Measurements from ENCODE around the gene SLC25A23.
A peak's percentile ranks its signal among the peaks of the same experiment; 100 is the strongest.
"Not testable (repeated sequence)": the region's sequence is repeated elsewhere in the genome, so short reads cannot be mapped to it uniquely, and the experiment has no call there.

Gene SLC25A23

DNA sequence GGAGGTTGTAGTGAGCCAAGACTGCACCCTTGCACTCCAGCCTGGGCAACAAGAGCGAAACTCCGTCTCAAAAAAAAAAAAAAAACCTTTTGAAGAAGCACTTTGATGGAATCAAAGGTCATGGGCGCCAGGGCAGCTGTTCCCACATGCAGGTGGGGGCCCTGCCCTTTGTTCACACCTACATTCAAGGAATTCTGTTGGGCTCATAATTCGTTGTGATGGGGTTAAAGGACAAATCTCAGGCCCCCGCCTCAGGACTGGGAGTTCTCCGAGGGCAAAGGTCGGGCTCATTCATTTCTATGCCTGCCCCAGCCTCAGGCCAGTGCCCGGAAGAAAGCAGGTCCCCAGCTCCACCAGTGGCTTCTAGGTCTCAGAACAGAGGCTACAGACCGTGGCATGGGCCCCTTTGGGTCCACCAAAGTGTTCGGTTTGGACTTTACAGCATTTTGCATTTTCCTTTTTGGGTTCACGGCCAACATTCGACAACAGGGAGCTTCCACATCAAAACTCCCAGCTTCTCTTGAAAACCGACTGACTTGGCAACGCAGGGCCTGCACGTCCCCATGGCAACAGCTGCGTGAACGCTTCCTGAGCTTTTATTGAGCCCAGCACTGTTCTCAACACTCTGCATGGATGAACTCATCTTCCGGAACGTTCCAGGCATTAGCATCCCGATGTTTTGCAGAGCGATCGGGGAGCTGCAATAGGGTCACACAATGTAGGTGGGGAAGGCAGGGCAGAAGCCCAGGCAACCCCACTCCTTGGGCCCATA is 56.6 kb downstream of the SLC25A23 start:
- no peak for TF ChIP-seq Cebpa-rat (IDR thresholded peaks at IDR 0.05)
- Histone ChIP-seq H3K36me3 (no peaks in the 10 kb centered on the region), H3K27me3 (no peaks in the 10 kb centered on the region), H3K27ac (no peak overlapping the region), H3K4me2 (peak overlapping the region; percentile 20; the same call in 1 of the 2 replicates), H3K9me3 (no peaks in the 10 kb centered on the region), H3K4me3 (no peak overlapping the region), H3K4me1 (peaks cover 10% of the 10 kb centered on the region; the same call in 1 of the 2 replicates), H4K20me1 (no peaks in the 10 kb centered on the region), H3K9ac (no peak overlapping the region)

DNA sequence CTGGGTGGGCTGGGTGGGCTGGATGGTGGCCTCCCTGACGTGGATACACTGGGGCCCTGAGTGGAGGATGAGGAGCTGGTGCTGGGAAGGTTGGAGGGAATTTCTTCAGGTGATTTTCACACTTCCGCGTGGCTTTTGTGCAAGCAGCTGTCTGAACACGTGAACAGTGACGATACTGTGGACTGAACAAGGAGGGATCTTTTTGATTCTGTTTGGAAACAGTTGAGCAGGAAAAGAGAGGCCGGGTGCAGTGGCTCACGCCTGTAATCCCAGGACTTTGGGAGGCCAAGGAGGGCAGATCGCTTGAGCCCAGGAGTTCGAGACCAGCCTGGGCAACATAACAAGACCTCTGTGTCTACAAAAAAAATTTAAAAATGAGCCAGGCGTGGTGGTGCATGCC is 57.5 kb downstream of the SLC25A23 start:
- Histone ChIP-seq H3K4me2 (peak overlapping the region; percentile 20; the same call in 1 of the 2 replicates), H3K27me3 (no peaks in the 10 kb centered on the region), H3K9me3 (no peaks in the 10 kb centered on the region), H3K27ac (no peak overlapping the region), H3K4me1 (peaks cover 10% of the 10 kb centered on the region; the same call in 1 of the 2 replicates), H3K4me3 (no peak overlapping the region), H4K20me1 (no peaks in the 10 kb centered on the region), H3K36me3 (no peaks in the 10 kb centered on the region), H3K9ac (no peak overlapping the region)
- no peak for TF ChIP-seq Cebpa-rat (IDR thresholded peaks at IDR 0.05)

DNA sequence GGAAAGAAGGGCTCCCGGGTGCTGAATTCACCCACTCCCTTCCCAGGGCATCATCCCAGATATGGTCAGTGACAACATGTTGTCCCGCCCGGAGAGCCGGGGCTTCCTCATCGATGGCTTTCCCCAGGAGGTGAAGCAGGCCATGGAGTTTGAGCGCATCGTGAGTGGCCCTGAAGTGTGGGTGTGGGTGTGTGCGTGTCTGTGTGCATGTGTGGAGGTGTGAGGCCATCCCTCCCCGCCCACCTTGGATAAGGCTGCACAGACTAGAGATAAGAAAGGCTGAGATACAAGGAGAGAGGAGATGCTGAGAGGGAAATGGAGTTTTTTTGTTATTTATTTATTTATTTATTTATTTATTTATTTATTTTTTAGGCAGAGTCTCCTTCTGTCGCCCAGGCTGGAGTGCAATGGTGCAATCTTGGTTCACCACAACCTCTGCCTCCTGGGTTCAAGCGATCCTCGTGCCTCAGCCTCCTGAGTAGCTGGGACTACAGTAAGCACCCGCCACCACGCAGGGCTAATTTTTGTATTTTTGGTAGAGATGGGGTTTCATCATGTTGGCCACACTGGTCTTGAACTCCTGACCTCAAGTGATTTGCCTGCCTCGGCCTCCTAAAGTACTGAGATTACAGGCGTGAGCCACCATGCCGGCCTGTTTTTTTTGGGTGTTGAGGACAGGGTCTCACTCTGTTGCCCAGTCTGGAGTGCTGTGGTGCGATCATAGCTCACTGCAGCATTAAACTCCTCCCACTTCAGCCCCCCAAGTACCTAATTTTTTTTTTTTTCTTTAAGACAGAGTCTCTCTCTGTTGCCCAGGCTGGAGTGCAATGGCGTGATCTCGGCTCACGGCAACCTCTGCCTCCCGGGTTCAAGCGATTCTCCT is 59.3 kb downstream of the SLC25A23 start:
- not testable (repeated sequence) for H3K9ac ChIP-seq

DNA sequence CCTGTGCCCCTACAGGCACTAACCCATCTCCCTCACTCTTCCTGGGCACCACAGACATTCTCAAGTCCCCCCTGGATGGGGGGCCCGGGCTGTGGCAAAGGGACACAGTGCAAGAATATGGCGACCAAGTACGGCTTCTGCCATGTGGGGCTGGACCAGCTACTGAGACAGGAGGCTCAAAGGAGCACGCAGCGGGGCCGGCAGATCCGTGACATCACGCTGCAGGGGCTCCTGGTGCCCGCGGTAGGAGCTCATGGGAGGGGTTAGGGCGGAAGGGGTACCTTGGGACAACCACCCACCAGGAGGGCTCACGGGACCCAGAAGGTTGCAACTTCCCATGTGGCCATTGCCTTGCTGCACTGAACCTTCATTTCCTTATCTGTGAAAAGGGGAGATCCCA is 63.3 kb downstream of the SLC25A23 start:
- Histone ChIP-seq H3K4me1 (peaks cover 25% of the 10 kb centered on the region), H4K20me1 (peaks cover 3% of the 10 kb centered on the region; the same call in 1 of the 2 replicates), H3K4me2 (no peak overlapping the region), H3K9ac (no peak overlapping the region), H3K27ac (no peak overlapping the region), H3K4me3 (no peak overlapping the region), H3K9me3 (no peaks in the 10 kb centered on the region), H3K27me3 (no peaks in the 10 kb centered on the region), H3K36me3 (peaks cover 6% of the 10 kb centered on the region)
- TF ChIP-seq Cebpa-rat (IDR thresholded peaks at IDR 0.05), result no peak

More for the DNA sequence above, 59.3 kb downstream of the SLC25A23 start:
- not testable (repeated sequence) for H4K20me1 ChIP-seq, H3K27ac ChIP-seq, H3K36me3 ChIP-seq, H3K4me1 ChIP-seq, H3K4me2 ChIP-seq, H3K27me3 ChIP-seq, H3K9me3 ChIP-seq, H3K4me3 ChIP-seq

DNA sequence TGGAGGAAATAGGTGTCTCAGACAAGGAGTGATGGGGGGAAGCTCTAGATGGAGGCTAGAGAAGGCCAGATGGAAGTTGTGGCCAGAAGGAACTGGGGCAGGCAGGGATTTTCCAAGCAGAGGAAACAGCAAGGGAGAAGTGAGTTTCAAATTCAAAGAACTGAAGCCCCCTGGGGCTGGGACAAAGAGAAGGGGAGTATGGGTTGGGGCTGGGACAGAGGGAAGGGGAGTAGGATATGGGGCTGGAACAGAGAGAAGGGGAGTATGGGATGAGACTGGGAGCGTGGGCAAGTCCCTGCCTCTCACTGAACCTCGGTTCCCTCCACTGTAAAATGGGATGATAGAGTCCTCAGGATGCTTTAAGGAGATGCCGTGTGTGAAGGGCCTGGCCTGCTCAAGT is 64.8 kb downstream of the SLC25A23 start:
- peaks cover 20% of the 10 kb centered on the region for H3K36me3 ChIP-seq
- no peak overlapping the region for H3K4me2 ChIP-seq
- H4K20me1 ChIP-seq, result peaks cover 8% of the 10 kb centered on the region; the same call in 1 of the 2 replicates
- H3K4me1 ChIP-seq, result peaks cover 30% of the 10 kb centered on the region
- H3K9me3 ChIP-seq, result no peaks in the 10 kb centered on the region
- H3K4me3 ChIP-seq, result no peak overlapping the region
- no peak for TF ChIP-seq Cebpa-rat (IDR thresholded peaks at IDR 0.05)
- H3K27me3 ChIP-seq, result no peaks in the 10 kb centered on the region
- no peak overlapping the region for H3K27ac ChIP-seq
- no peak overlapping the region for H3K9ac ChIP-seq

DNA sequence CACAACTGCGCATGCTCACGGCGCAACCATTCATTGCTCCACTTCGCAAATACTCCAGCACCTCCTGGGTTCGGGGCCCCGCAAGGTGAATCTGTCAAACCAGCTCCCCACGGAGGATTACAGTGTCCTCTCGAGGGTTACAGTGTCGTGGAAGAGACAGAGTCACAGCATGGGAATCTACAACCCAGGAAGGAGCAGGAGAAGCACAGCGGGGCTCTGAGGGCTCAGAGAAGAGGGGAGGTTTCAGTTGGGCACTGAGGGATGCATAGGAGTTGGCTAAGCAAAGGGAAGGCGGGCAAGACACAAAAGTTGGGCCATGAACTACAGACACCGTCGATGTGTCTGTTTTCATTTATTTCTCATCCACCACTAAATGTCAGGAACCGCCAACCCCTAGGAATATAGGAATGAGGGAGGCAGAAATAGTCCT is 65.6 kb downstream of the SLC25A23 start:
- Histone ChIP-seq H4K20me1 (peaks cover 8% of the 10 kb centered on the region; the same call in 1 of the 2 replicates), H3K27ac (peak overlapping the region; percentile 88), H3K9me3 (no peaks in the 10 kb centered on the region), H3K27me3 (no peaks in the 10 kb centered on the region), H3K4me3 (peak overlapping the region; percentile 94), H3K4me1 (peaks cover 30% of the 10 kb centered on the region), H3K4me2 (peak overlapping the region; percentile 99), H3K36me3 (peaks cover 28% of the 10 kb centered on the region), H3K9ac (peak overlapping the region; percentile 89)
- no peak for TF ChIP-seq Cebpa-rat (IDR thresholded peaks at IDR 0.05)

DNA sequence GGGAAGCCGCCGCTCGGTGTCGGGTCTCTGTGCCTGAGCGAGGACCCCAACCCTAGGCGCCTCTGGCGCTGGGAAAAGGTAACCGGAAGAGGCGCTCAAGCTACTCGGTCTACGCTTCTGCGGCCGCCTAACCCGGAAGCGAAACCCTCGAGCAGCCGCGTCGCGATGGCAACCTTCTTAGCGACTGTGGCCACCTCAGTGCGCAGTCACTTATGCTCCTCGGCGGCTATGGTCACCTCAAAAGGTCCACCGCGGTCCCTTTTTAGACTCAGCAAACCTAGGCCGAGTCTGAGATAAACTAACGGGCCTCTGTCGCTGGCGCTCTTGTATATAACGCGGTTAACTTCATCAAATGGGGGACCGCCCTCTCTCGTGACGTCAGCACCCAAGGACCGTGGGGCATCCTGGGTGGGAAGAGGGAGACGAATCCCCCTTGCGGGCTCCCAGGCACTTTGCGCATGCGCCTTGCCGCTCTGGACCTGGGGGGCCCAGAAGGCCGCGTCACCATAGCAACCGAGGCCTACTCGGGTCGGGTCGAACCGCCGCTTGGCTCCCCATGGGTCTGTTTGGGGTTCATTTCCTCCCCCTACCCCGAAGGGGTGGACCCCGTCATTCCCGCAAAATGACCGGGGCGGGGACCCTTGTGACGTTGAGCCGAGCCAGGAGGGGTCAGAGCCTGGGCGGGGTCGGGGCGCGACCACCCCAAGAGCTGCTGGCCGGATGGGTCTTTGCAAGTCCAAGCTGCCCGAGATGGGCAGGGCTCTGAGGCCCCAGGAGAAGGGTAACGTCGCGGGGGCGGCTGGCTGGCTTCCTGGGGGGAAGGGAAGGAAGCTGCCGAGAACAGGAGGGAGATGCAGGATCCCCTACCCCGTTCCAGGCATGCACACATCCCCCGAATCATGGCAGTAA is 66.3 kb downstream of the SLC25A23 start, which contains the start of gene GTF2F1:
Gene GTF2F1, minus strand, starts transcription at position 91 of the 909 bp plus-strand sequence. CDS start 169 bp downstream, outside the sequence.
- H3K27ac ChIP-seq, result peak within 1 kb of the TSS; percentile 88
- H3K4me2 ChIP-seq, result peak within 1 kb of the TSS; percentile 99
- H3K4me1 ChIP-seq, result peaks cover 30% of the 10 kb centered on the region
- no peaks in the 10 kb centered on the region for H3K9me3 ChIP-seq
- no peak for TF ChIP-seq Cebpa-rat (IDR thresholded peaks at IDR 0.05)
- H4K20me1 ChIP-seq, result peaks cover 8% of the 10 kb centered on the region; the same call in 1 of the 2 replicates
- peak within 1 kb of the TSS; percentile 94 for H3K4me3 ChIP-seq
- H3K36me3 ChIP-seq, result peaks cover 35% of the 10 kb centered on the region
- H3K9ac ChIP-seq, result peak within 1 kb of the TSS; percentile 89
- H3K27me3 ChIP-seq, result no peaks in the 10 kb centered on the region

DNA sequence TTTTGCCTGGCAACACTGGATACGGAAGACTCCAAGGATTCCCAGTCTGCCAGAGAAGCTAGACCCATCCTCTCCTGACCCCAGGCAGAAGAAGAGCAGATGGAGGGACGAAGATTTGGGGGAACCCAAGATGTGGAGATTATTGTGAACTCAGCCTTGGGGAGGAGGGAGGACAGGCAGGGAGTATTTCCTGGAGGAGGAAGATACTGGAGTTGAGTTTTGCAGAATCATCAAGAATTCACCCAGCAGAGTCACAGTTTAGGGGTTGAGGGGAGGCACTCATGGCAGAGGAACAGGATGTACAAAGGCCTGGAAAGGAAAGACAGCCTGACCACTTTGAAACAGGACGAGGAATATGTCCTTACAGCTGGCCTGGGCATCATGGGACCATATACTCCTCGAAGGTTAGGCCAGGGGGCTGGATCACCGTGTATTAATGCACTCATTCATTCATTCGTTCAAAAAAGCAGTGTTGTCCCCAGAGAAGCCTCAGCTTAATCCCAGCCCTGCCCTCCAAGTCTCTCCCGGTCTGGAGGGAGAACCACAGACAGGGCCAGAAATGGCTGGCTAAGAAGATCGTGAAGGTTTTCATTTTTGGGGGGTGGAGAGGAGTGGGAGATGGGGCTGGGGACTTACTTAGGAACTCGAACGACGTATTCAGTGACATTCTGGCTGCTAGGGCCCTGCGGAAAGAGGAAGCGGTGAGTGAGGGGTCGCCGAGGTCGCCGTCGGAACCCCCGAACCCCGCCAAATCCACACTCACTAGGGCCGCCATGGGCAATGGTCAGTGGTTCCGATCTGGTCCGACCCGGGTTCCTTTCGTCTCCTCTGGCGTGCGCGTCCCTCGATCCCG is 67.1 kb downstream of the SLC25A23 start:
- peaks cover 30% of the 10 kb centered on the region for H3K4me1 ChIP-seq
- H3K4me3 ChIP-seq, result peak overlapping the region; percentile 94

More for the DNA sequence above, 67.1 kb downstream of the SLC25A23 start:
- Histone ChIP-seq H3K36me3 (peaks cover 44% of the 10 kb centered on the region), H3K27ac (peak overlapping the region; percentile 88), H3K4me2 (peak overlapping the region; percentile 99), H4K20me1 (peaks cover 8% of the 10 kb centered on the region; the same call in 1 of the 2 replicates), H3K9ac (peak overlapping the region; percentile 89), H3K27me3 (no peaks in the 10 kb centered on the region), H3K9me3 (no peaks in the 10 kb centered on the region)
- no peak for TF ChIP-seq Cebpa-rat (IDR thresholded peaks at IDR 0.05)
